Omental fat pad (tissue), 4 donors: ENCODE measurements around the gene NFIX. TPM values are rescaled to one million over a fixed set of nuclear protein-coding genes. Genes with fewer than 3 reads are reported as not detected.

ENCODE experiments used
- ATAC-seq: fragments of 150-250 bp; one replicate; pipeline ENCODE4 v1.9.1; 2016; ENCODE audit warnings: mild to moderate bottlenecking, moderate library complexity; ENCODE audit not compliant: low FRiP score
- DNase-seq: peaks from one replicate; pipeline ENCODE4 v3.0.0-alpha.2; 2019; ENCODE audit warnings: low spot score
- CTCF ChIP-seq, 3 donors: fragments of 450-650 bp; IDR thresholded peaks; one replicate each; pipeline ENCODE4 v1.5.1; 2016 to 2017; ENCODE audit warnings: antibody characterized with exemption in 3 of 3, mild to moderate bottlenecking in 3 of 3, moderate library complexity in 2 of 3
- total RNA-seq, 4 donors: library from RNA; depleted of rRNA; stranded (reverse); fragments of >200 nt; gene quantifications; one replicate each; pipeline ENCODE4 v1.1.0, GENCODE V29; 2016

The NFIX gene
- total RNA-seq, 4 donors from 2014 or later, result 39.5 to 53.1 (median 43.0) TPM

DNA sequence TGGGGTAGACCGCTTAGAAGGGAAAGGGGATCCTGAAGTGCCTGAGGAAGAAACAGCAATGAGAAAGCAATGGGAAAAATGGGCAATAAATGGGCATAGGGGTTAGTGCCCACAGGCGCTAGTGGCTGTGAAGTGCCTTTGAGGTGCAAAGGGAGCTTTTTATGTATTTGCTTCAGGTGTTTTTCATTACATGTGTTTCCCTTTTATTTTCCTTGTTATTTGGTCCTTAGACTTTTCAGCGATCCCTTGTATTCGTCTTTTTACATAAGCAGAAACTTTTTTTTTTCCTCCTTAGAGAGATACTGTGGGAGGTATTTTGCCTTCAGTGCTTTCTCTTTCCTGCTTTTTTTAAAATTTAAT is 19.6 kb downstream of the NFIX start:
- no peak for DNase-seq
- no peak for ATAC-seq
- TF ChIP-seq CTCF (IDR thresholded peaks at IDR 0.05), result no peak

DNA sequence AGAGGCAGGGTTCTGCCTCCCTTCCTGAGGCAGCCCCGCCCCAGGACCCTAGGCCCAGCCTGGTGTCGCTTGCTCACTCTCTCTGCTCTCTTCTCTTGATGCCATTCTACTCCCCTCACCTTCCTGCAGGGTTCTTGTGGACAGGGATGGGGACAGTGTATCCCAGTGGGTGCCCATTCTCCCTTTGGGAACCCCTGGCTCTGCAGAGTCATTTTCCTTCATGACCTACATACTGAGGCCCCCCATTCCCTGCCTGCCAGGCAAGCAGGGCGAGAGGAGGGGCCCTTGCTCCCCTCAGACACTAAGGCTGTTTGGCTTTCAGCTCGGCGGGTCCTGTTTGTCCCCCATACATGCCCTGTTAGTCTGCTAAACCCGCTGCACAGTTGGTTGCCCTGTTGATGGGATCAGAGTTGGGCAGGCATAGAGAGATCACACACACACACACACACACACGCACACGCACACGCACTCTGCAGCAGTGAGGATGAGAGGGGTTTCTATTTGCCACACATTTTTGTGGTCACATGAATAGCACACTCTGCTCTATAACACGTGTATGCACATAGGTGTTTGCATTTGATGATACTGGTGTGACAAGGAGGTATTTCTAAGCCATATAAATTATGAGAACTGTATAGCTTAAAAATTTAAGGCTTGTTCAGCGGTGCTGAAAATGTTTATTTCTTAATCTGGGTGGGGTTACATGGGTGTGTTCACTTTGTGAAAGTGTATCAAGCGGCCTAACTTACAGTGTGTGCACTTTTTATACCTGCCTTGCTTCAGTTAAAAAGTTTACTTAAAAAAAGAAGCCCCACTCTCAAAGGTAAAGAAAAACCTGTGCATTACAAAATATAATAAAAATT is 20.3 kb downstream of the NFIX start:
- no peak for TF ChIP-seq CTCF (IDR thresholded peaks at IDR 0.05)
- ATAC-seq, result no peak
- DNase-seq, result no peak

GRCh38 chr19:13016245-13016627 is 21.0 kb downstream of the NFIX start:
- no peak for TF ChIP-seq CTCF (IDR thresholded peaks at IDR 0.05)
- ATAC-seq (no peak), DNase-seq (no peak)

DNA sequence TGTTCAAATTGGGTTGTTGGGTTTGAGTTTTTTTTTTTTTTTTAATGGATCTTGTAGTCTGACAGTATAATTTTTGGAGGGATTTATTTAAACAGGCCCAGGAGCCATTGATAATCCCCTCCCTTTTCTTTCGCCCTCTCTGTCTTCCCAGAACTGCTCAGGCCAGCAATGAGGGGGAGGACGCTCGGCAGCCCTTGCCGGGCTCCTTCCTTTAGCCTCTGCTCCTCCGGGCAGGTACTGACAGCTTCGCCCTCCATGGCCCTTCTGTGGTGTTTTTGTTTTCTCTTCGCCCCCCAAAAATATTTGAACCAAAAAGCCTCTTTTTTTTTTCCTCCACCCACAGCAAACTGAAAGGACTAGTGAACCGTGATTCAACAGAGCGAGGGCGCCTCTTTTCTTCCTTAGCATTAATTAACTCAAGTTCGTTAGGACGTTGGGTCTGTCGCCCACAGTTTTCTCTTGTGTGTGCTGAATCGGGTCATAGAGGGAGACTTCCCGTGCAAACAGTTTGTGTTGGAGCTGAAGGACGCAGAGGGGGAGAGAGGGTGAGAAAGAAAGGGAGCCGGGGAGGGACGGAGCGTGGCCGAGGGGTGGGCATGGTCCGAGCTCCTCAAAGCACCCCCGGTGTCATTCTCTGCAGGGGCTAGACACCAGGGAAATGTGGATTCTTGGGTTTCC is 21.5 kb downstream of the NFIX start:
- no peak for ATAC-seq
- no peak for TF ChIP-seq CTCF (IDR thresholded peaks at IDR 0.05)
- DNase-seq, result no peak

- TF ChIP-seq CTCF (IDR thresholded peaks at IDR 0.05), result no peak
- ATAC-seq, result no peak
These were observed 22.2 kb downstream of the NFIX start for GRCh38 chr19:13017306-13018034.

GRCh38 chr19:13018035-13018914 is 23.0 kb downstream of the NFIX start:
- DNase-seq, result no peak
- ATAC-seq, result no peak
- TF ChIP-seq CTCF (IDR thresholded peaks at IDR 0.05), result no peak

More at GRCh38 chr19:13017306-13018034, 22.2 kb downstream of the NFIX start:
- DNase-seq, result no peak
